AG10803 (cell line): Measurements from ENCODE around the gene LIN54.

ENCODE experiments used
- DNase-seq: peaks from one replicate; pipeline ENCODE4 v3.0.0; 2010; ENCODE audit warnings: low read depth
- H3K4me3 ChIP-seq: 2 replicates; pipeline ENCODE4 v1.5.1; 2011; ENCODE audit warnings: mild to moderate bottlenecking, low read length, control low read depth
- TF ChIP-seq, protein P1 (sequence below): conservative IDR thresholded peaks from 2 replicates; pipeline ENCODE4 v1.5.1; 2011; ENCODE audit warnings: mild to moderate bottlenecking, low read length, control low read depth, inconsistent platforms

LIN54 gene

DNA sequence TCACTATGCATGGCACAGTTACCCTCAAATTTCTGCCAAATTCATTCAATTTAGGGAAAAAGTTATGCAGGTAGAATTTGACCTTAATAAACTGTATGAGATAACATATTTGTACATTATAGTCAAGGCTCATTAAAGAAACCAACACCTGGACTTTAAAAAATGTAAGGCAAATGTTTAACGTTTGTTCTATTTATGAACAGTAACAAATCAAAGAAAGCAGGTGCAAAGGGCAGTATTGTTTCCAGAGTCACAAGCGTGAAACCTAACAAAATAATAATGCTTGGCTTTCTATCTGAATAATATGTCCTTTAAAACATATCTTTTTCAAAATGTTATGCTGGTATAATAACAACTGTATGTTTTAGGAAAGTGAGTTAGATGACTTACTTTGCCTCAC is 41.2 kb downstream of the LIN54 start:
- no peak for DNase-seq

DNA sequence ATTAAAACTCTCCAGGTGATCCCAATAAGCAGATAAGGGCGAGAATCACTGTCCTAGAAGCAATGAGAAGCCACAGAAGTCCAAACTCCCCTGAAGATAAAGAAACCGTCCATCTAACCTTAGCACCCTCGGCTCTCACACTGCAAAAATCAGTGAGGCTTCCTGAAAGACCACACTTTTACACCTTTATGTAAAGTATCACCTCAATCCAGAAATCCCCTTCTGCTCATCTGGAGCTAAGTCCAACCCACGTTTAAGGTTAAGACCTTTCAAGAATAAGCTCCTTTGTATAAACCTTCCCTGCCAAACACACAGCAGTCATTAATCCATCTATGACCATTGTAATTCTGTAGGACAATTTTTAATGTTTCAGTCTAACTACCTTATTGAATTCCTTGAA is 41.7 kb downstream of the LIN54 start:
- TF ChIP-seq, protein P1, sequence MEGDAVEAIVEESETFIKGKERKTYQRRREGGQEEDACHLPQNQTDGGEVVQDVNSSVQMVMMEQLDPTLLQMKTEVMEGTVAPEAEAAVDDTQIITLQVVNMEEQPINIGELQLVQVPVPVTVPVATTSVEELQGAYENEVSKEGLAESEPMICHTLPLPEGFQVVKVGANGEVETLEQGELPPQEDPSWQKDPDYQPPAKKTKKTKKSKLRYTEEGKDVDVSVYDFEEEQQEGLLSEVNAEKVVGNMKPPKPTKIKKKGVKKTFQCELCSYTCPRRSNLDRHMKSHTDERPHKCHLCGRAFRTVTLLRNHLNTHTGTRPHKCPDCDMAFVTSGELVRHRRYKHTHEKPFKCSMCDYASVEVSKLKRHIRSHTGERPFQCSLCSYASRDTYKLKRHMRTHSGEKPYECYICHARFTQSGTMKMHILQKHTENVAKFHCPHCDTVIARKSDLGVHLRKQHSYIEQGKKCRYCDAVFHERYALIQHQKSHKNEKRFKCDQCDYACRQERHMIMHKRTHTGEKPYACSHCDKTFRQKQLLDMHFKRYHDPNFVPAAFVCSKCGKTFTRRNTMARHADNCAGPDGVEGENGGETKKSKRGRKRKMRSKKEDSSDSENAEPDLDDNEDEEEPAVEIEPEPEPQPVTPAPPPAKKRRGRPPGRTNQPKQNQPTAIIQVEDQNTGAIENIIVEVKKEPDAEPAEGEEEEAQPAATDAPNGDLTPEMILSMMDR: no peak
- DNase-seq: no peak
- no peak overlapping the region for H3K4me3 ChIP-seq

More for the DNA sequence above, 41.2 kb downstream of the LIN54 start:
- H3K4me3 ChIP-seq: no peak overlapping the region
- TF ChIP-seq, protein P1: no peak

DNA sequence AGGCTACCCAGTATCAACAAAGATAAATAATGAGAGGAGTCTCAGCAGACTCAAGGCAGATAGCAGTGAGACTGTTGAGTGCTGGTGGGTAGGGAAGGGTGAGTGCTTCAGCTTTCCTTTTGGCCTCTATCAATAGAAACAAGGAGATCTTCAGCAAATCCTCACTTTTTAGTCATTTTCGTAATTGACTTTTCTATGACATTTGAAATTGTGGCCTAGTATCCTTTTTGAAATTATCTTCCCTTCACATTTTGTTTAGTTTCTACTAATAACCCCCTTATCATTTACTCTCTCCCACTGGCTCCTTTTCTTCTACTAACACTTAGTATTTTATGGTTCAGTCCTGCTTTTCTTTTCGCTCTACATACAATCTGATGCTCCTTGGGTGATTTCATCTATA is 44.9 kb downstream of the LIN54 start:
- TF ChIP-seq, protein P1: no peak
- DNase-seq: no peak
- H3K4me3 ChIP-seq: no peak overlapping the region

DNA sequence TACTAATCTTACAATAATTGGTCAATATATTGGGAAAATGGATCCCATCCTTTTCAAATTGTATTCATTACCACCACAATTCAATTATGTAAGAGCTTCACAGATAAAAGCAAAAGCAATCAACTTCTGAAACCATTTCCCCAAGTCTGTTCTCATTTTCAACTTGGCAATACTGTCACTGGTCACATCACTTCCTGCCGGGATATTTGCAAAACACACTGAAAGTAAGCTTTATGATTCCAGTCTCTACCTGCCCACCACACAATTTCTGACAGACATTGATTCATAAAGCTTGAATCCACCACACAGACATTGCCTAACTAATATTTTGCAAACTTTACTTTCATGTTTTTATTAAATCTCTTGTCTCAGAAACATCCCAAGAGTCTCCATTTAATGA is 53.6 kb downstream of the LIN54 start:
- no peak for DNase-seq

DNA sequence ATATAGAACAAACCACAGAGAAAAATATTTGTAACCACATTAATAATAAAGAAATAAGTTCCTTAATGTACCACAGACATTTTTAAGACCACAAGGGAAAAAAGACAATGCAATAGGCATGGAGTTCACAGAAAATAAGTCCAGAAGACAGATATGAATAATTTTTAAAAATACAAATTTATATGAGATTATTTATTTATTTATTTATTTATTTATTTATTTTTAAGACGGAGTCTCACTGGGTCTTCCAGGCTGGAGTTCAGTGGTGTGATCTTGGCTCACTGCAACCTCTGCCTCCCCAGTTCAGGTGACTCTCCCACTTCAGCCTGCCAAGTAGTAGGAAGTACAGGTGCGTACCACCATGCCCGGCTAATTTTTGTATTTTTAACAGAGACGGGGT is 56.4 kb downstream of the LIN54 start:
- H3K4me3 ChIP-seq: no peak overlapping the region
- peak; percentile 0 for DNase-seq
- TF ChIP-seq, protein P1: no peak

More for the DNA sequence above, 53.6 kb downstream of the LIN54 start:
- TF ChIP-seq, protein P1: no peak
- H3K4me3 ChIP-seq: no peak overlapping the region

DNA sequence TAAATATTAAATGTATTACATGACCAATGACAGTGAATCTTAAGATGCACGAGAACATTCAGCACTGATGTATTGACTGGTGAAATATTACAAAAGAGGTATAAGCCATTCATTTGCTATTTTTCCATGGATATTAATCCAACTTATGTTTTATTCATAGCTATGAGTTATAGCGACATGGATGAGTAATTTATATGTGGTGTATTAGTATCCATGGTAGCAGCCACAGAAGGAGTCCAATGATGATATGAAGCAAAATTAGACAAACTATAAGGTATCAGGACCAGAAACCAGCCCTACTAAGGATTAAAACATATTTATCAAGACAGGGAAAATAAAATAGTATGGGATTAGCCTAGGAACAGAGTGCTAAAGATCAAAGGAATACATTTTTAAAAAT is 59.4 kb downstream of the LIN54 start:
- TF ChIP-seq, protein P1: no peak
- DNase-seq: no peak
- H3K4me3 ChIP-seq: no peak overlapping the region

DNA sequence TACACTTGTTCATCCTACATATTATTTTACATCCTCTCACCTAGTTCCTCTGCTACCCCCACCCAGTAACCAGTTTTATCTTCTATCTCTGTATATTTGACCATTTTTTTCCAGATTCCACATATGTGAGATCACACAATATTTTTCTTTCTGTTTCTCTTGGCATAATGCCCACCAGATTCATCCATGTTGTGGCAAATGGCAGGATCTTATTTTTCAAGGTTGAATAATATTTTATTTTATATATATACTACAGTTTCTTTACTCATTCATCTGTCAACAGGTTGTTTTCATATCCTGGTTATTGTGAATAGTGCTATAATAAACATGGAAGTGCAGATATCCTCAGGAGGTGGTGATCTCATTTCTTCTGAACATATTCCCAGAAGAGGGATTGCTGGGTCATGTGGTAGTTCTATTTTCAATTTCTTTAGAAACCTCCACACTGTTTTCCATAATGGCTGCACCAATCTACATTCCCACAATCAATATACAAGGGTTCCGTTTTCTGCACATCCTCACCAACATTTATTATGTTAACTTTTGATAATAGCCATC is 61.9 kb downstream of the LIN54 start:
- TF ChIP-seq, protein P1: no peak
- peak; percentile 7 for DNase-seq
- no peak overlapping the region for H3K4me3 ChIP-seq
